Measurements from ENCODE around the gene FSCN2.

Gene FSCN2

DNA sequence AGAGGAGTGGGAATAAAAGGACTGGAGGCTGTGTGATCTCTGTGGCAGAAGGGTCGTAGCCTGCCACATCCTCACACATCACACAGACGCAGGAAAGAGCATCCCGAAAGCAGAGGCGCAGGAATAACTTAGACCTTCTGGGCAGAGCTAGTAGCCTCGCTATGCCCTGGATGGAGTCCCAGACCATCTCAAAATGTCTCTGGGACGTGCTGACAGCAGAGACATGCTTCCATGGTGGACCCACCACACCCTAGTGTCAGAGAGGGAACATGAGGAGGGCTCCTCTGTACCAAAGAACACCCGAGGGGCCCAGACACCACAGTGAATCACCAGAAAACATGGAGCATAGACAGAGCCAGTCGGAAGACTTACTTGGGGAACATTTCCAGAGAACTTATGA, 53.6 kb downstream of the FSCN2 start:
- Histone ChIP-seq H3K9ac (ENCODE audit: low read length) (no peak overlapping the region), H3K27me3 (ENCODE audit: insufficient read depth, low read length) (no peaks in the 10 kb centered on the region), H3K36me3 (ENCODE audit: insufficient read depth, low read length) (peaks cover 92% of the 10 kb centered on the region), H3K27ac (ENCODE audit: low read depth, low read length, poor library complexity, severe bottlenecking) (no peak overlapping the region), H3F3A (ENCODE audit: insufficient read depth, low read length) (no peaks in the 10 kb centered on the region), H3K4me1 (ENCODE audit: insufficient read depth, low read length, severe bottlenecking) (no peaks in the 10 kb centered on the region), H4K20me1 (ENCODE audit: insufficient read depth, low read length) (no peaks in the 10 kb centered on the region), H3K79me2 (ENCODE audit: insufficient read depth, low read length) (no peaks in the 10 kb centered on the region), H3K9me3 (ENCODE audit: low read length) (no peaks in the 10 kb centered on the region), H3K4me3 (ENCODE audit: low read depth, low read length, poor library complexity, severe bottlenecking) (no peak overlapping the region), H3K9me2 (ENCODE audit: low read depth, low read length) (no peaks in the 10 kb centered on the region), H2AFZ (ENCODE audit: low read length) (no peak overlapping the region), H3K4me2 (ENCODE audit: low read length) (no peak overlapping the region)
- TF ChIP-seq, protein P1, sequence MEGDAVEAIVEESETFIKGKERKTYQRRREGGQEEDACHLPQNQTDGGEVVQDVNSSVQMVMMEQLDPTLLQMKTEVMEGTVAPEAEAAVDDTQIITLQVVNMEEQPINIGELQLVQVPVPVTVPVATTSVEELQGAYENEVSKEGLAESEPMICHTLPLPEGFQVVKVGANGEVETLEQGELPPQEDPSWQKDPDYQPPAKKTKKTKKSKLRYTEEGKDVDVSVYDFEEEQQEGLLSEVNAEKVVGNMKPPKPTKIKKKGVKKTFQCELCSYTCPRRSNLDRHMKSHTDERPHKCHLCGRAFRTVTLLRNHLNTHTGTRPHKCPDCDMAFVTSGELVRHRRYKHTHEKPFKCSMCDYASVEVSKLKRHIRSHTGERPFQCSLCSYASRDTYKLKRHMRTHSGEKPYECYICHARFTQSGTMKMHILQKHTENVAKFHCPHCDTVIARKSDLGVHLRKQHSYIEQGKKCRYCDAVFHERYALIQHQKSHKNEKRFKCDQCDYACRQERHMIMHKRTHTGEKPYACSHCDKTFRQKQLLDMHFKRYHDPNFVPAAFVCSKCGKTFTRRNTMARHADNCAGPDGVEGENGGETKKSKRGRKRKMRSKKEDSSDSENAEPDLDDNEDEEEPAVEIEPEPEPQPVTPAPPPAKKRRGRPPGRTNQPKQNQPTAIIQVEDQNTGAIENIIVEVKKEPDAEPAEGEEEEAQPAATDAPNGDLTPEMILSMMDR (IDR thresholded peaks at IDR 0.05; ENCODE audit: low read length) = no peak
- TF ChIP-seq EZH2 (IDR thresholded peaks at IDR 0.05; ENCODE audit: borderline replicate concordance, low read length) = no peak

DNA sequence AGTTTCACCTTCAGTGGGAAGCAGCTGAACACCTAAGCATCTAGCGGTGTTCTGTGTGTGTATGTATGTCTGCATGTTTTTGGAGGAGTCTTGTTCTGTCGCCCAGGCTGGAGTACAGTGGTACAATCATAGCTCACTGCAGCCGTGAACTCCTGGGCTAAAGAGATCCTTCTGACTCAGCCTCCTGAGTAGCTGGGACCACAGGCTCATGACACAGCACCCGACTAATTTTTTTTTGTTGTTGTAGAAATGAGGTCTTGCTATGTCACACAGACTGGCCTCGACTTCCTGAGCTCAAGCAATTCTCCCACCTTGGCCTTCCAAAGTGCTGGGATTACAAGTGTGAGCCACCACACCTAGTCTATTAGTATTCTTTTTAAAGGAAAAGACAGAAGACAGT, 54.2 kb downstream of the FSCN2 start:
- H3K9me2 ChIP-seq (ENCODE audit: low read depth, low read length) = no peaks in the 10 kb centered on the region
- no peak overlapping the region for H3K27ac ChIP-seq (ENCODE audit: low read depth, low read length, poor library complexity, severe bottlenecking)
- no peak overlapping the region for H3K4me2 ChIP-seq (ENCODE audit: low read length)
- H3K36me3 ChIP-seq (ENCODE audit: insufficient read depth, low read length) = peaks cover 90% of the 10 kb centered on the region
- H3K9me3 ChIP-seq (ENCODE audit: low read length) = no peaks in the 10 kb centered on the region
- TF ChIP-seq EZH2 (IDR thresholded peaks at IDR 0.05; ENCODE audit: borderline replicate concordance, low read length) = no peak
- TF ChIP-seq, protein P1 (IDR thresholded peaks at IDR 0.05; ENCODE audit: low read length) = no peak
- H3K79me2 ChIP-seq (ENCODE audit: insufficient read depth, low read length) = no peaks in the 10 kb centered on the region
- no peaks in the 10 kb centered on the region for H3K27me3 ChIP-seq (ENCODE audit: insufficient read depth, low read length)
- no peaks in the 10 kb centered on the region for H3F3A ChIP-seq (ENCODE audit: insufficient read depth, low read length)
- H3K9ac ChIP-seq (ENCODE audit: low read length) = no peak overlapping the region
- H3K4me3 ChIP-seq (ENCODE audit: low read depth, low read length, poor library complexity, severe bottlenecking) = no peak overlapping the region
- H4K20me1 ChIP-seq (ENCODE audit: insufficient read depth, low read length) = no peaks in the 10 kb centered on the region
- no peak overlapping the region for H2AFZ ChIP-seq (ENCODE audit: low read length)
- H3K4me1 ChIP-seq (ENCODE audit: insufficient read depth, low read length, severe bottlenecking) = no peaks in the 10 kb centered on the region

DNA sequence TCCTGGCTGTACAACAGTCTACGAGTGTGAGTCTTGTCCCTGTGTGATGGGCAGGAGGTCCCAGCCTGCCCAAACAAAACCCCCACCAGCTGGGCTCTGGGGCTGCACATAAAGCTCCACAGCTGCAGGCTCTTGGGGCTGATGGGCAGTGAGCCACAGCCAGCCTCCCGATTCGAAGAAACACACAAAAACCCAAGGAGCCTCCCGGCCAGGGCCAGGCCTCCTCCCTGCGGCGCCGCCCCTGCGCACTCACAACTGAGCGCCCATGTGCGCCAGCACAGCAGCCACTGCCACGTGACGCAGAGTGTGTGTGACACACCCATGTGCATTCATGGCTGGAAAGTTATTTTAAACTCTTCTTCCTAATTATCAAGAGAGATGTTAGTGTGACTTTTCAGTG, 54.6 kb downstream of the FSCN2 start:
- Histone ChIP-seq H3K27ac (ENCODE audit: low read depth, low read length, poor library complexity, severe bottlenecking) (no peak overlapping the region), H3K9me3 (ENCODE audit: low read length) (no peaks in the 10 kb centered on the region), H3K4me3 (ENCODE audit: low read depth, low read length, poor library complexity, severe bottlenecking) (no peak overlapping the region), H3K4me2 (ENCODE audit: low read length) (no peak overlapping the region), H3K9me2 (ENCODE audit: low read depth, low read length) (no peaks in the 10 kb centered on the region), H3F3A (ENCODE audit: insufficient read depth, low read length) (no peaks in the 10 kb centered on the region), H3K79me2 (ENCODE audit: insufficient read depth, low read length) (no peaks in the 10 kb centered on the region), H3K27me3 (ENCODE audit: insufficient read depth, low read length) (no peaks in the 10 kb centered on the region), H3K9ac (ENCODE audit: low read length) (no peak overlapping the region), H2AFZ (ENCODE audit: low read length) (no peak overlapping the region), H3K4me1 (ENCODE audit: insufficient read depth, low read length, severe bottlenecking) (no peaks in the 10 kb centered on the region), H3K36me3 (ENCODE audit: insufficient read depth, low read length) (peaks cover 87% of the 10 kb centered on the region), H4K20me1 (ENCODE audit: insufficient read depth, low read length) (no peaks in the 10 kb centered on the region)
- TF ChIP-seq, protein P1 (IDR thresholded peaks at IDR 0.05; ENCODE audit: low read length) = no peak
- no peak for TF ChIP-seq EZH2 (IDR thresholded peaks at IDR 0.05; ENCODE audit: borderline replicate concordance, low read length)
